Measurements from ENCODE around the gene RAB37. TPM values are rescaled to one million over a fixed set of nuclear protein-coding genes. Genes with fewer than 3 reads are reported as not detected.
A peak's percentile ranks its signal among the peaks of the same experiment; 100 is the strongest.

Gene RAB37
- total RNA-seq, 1 donor from 2014 or later, result under 0.01 TPM

DNA sequence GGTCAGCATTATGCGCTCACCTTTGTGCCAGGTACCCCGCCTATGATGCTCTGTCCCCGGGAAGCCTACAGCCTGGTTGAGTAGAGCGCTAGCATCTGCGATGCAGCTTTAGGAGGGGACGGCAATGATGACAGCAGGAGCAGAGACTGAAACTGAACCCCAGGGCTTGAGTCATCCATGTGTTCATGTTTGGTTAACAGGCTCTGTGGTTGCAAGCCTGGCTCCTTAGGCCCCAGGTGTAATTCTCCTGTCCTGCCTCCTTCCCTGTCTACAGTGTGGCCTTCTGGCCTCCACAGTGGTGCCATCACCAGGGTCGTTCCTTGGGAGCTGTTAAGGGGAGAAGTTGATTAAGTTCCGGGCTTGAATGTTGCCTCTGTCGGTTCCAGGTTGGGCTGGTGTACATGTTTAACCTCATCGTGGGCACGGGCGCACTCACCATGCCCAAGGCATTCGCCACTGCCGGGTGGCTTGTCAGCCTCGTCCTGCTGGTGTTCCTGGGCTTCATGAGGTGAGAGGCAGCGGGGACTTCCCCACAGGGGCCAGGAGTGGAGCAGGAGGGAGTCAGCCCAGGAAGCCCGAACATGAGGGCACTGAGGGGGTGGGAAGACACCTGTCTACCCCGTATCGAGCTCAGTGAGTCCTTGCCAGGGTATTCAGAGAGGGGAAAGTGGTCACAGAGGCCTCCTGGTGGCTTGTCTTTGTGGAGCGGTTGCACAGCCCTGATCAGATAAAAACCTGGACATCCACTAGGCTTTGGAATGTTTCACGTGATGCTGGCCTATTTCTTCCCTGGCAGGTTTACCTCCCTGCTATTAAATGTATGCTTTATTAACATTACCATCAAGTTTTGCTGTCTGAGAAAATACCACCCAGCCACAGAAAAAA lies 48.3 kb downstream of the RAB37 start:
- no peak overlapping the region for H3K4me3 ChIP-seq (ENCODE audit: low read depth, low read length)
- TF ChIP-seq, protein P1, sequence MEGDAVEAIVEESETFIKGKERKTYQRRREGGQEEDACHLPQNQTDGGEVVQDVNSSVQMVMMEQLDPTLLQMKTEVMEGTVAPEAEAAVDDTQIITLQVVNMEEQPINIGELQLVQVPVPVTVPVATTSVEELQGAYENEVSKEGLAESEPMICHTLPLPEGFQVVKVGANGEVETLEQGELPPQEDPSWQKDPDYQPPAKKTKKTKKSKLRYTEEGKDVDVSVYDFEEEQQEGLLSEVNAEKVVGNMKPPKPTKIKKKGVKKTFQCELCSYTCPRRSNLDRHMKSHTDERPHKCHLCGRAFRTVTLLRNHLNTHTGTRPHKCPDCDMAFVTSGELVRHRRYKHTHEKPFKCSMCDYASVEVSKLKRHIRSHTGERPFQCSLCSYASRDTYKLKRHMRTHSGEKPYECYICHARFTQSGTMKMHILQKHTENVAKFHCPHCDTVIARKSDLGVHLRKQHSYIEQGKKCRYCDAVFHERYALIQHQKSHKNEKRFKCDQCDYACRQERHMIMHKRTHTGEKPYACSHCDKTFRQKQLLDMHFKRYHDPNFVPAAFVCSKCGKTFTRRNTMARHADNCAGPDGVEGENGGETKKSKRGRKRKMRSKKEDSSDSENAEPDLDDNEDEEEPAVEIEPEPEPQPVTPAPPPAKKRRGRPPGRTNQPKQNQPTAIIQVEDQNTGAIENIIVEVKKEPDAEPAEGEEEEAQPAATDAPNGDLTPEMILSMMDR (IDR thresholded peaks at IDR 0.05; ENCODE audit: insufficient read depth, low read length, severe bottlenecking), result peak; percentile 13
- no peaks in the 10 kb centered on the region for H3K27me3 ChIP-seq (ENCODE audit: control insufficient read depth, insufficient read depth, low read length)
- FAIRE-seq (peak; percentile 91), DNase-seq (ENCODE audit: low read depth) (peak; percentile 56)
- H3K36me3 ChIP-seq (ENCODE audit: control insufficient read depth, insufficient read depth, low read length), result peaks cover 9% of the 10 kb centered on the region

DNA sequence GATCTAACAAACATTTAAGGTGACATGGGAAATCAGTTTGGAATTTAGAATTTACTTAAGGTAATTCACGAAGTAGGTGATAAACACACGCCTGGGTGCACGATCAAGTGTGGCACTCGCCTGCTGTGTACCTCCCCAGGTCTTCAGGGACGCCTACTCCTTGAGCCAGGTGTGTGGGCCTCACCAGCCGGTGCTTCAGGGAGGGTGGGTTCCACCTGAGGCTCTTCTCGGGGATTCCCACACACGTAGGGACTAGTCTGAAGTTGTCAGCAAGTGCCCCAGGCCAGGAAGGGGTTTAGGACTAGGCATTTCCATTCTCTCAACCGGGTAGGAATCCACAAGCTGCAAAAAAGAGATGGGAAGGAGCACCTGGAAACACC lies 48.9 kb downstream of the RAB37 start:
- TF ChIP-seq, protein P1 (IDR thresholded peaks at IDR 0.05; ENCODE audit: insufficient read depth, low read length, severe bottlenecking), result no peak
- DNase-seq (ENCODE audit: low read depth) (no peak), FAIRE-seq (peak; percentile 23)
- Histone ChIP-seq H3K4me3 (ENCODE audit: low read depth, low read length) (no peak overlapping the region), H3K36me3 (ENCODE audit: control insufficient read depth, insufficient read depth, low read length) (peaks cover 7% of the 10 kb centered on the region), H3K27me3 (ENCODE audit: control insufficient read depth, insufficient read depth, low read length) (no peaks in the 10 kb centered on the region)

DNA sequence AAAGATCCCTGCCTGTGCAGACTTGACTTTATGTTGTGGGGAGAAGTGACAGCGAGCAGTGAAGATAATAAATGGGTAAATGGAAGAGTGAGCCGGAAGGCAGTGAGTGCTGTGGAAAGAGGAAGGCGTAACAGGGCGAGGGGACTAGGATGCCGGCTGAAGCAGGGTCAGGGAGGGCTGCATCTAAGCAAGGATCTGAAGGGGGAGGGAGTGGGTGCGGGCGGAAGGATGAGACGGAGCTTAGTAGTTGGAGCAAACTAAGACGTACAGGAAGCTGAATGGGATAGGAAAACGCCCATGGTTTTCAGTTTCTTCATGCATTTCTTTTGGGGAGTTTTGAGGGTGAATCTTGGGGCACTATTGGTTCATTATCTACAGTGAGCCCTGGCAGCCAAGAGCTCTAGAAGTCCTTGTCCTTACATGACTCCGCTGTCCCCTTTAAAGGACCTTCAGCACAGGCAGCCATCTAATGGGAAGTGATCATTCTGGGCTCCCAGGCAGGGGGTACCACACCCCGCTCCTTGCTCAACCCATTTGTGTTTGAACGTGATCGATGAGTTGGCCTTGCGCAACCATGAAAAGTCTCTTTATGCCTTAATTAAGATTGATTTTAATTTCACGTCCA lies 49.5 kb downstream of the RAB37 start:
- peak; percentile 60 for FAIRE-seq

DNA sequence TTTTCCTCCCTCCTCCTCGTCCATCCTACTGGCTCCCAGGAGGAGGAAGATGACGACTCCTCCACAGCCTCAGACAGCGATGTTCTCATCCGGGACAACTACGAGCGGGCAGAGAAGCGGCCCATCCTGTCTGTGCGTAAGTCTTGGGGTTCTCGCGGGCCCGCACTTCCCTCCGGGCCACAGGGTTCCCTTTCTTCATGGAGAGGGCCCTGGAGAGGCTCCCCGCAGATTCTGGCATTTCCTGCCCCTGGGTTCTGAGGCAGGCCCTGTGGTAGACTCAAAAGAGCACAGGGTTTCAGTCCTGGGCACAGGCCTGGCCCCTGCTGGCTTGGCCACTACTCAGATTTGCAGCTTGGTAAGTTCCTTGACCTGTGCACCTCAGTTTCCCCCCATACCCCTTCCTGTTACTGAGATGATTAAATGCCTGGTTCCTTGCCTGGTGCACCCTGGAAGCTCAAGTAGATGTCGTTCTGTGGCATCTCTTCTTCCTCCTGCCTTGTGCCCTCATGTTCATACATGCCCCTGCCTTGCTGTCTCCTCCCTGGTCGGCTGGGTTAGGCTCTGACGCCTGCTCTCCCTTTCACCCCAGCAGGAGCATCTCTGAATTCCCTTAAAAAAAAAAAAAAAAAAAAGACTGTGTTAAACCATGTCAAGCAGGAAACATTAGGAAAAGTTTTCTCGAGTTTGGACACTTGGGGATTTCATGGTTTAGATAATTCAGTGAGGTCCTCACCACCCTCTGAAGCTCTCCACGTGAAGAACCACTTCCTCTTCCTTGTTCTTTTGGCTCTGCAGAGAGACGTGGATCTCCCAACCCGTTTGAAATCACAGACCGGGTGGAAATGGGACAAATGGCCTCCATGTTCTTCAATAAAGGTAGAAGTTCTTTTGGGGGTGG lies 53.4 kb downstream of the RAB37 start:
- H3K27me3 ChIP-seq (ENCODE audit: control insufficient read depth, insufficient read depth, low read length), result no peaks in the 10 kb centered on the region
- H3K4me3 ChIP-seq (ENCODE audit: low read depth, low read length), result no peak overlapping the region
- H3K36me3 ChIP-seq (ENCODE audit: control insufficient read depth, insufficient read depth, low read length), result peaks cover 10% of the 10 kb centered on the region
- DNase-seq (ENCODE audit: low read depth), result peak; percentile 41
- TF ChIP-seq, protein P1 (IDR thresholded peaks at IDR 0.05; ENCODE audit: insufficient read depth, low read length, severe bottlenecking), result no peak
- no peak for FAIRE-seq

More for the DNA sequence above, 49.5 kb downstream of the RAB37 start:
- Histone ChIP-seq H3K27me3 (ENCODE audit: control insufficient read depth, insufficient read depth, low read length) (no peaks in the 10 kb centered on the region), H3K4me3 (ENCODE audit: low read depth, low read length) (no peak overlapping the region), H3K36me3 (ENCODE audit: control insufficient read depth, insufficient read depth, low read length) (peaks cover 7% of the 10 kb centered on the region)
- TF ChIP-seq, protein P1 (IDR thresholded peaks at IDR 0.05; ENCODE audit: insufficient read depth, low read length, severe bottlenecking), result no peak
- DNase-seq (ENCODE audit: low read depth), result no peak

DNA sequence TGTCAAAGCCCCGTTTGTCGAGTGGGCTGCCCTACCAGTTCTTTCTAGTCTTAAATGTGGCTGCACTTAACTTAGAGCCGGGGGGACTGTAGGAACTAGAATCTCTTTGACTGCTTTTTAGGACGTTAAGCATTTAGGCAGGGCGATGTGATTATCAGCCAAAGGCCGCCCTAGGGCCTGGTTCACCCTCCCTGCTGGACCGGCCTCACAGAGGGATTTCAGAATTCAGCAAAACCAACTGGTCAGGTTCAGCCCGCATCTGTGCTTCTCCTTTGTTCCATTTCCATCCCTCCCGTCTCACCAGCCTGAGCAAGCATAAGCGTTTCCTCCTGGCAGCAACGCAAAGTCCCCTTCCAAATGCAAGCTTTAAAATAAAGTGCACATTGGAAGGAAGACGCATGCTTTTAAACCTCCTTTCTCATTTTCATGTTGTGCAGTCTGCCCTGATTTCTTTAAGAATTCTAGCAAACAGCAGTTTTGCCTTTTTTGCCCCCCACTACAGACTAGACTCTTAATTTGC lies 55.6 kb downstream of the RAB37 start:
- H3K36me3 ChIP-seq (ENCODE audit: control insufficient read depth, insufficient read depth, low read length), result peaks cover 14% of the 10 kb centered on the region

More for the DNA sequence above, 55.6 kb downstream of the RAB37 start:
- Histone ChIP-seq H3K4me3 (ENCODE audit: low read depth, low read length) (no peak overlapping the region), H3K27me3 (ENCODE audit: control insufficient read depth, insufficient read depth, low read length) (no peaks in the 10 kb centered on the region)
- DNase-seq (ENCODE audit: low read depth) (no peak), FAIRE-seq (no peak)
- TF ChIP-seq, protein P1 (IDR thresholded peaks at IDR 0.05; ENCODE audit: insufficient read depth, low read length, severe bottlenecking), result no peak

Measured in bronchial epithelial cell (primary cell).